Gastroesophageal sphincter (tissue), 3 donors: ENCODE data around the gene SLC35F3.

Source experiments
- POLR2A ChIP-seq, 2 donors: fragments of 450-650 bp; IDR thresholded peaks; one replicate each; pipeline ENCODE4 v1.6.1; 2017; ENCODE audit warnings: antibody characterized with exemption in 2 of 2, mild to moderate bottlenecking in 2 of 2, moderate library complexity in 1 of 2
- POLR2AphosphoS5 ChIP-seq: sonication (generic); formaldehyde crosslinking; IDR thresholded peaks from one replicate; pipeline ENCODE4 v1.6.1; 2017; ENCODE audit warnings: antibody characterized with exemption
- TF ChIP-seq, protein P1 (sequence below), 4 experiments: fragments of 200-600 bp in 2 of 4; fragments of 450-650 bp in 2 of 4; sonication (generic) in 1 of 4; IDR thresholded peaks; one replicate each; pipeline ENCODE4 v1.5.1; 2017 to 2019; ENCODE audit warnings: antibody characterized with exemption in 4 of 4, mild to moderate bottlenecking in 2 of 4, moderate library complexity in 2 of 4

DNA sequence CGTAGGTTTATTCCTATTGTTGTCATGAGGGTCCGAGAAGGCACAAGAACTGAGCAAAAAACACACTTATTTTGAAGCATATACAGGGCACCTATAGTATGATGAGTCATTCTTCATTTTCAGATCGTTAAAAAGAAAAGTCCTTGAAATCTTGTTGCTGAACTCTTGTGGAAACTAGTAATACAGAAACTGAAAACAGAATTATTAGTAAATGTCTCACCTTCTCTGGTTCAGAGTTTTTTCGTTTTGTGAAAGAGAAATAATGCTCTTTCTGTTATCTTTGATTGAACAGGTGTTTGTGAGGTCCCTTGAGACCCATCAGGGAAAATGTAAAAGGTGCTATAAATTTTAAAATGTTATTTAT, 366.7 kb downstream of the SLC35F3 start:
- no peak for TF ChIP-seq POLR2A (IDR thresholded peaks at IDR 0.05)
- no peak for TF ChIP-seq POLR2AphosphoS5
- TF ChIP-seq, protein P1, sequence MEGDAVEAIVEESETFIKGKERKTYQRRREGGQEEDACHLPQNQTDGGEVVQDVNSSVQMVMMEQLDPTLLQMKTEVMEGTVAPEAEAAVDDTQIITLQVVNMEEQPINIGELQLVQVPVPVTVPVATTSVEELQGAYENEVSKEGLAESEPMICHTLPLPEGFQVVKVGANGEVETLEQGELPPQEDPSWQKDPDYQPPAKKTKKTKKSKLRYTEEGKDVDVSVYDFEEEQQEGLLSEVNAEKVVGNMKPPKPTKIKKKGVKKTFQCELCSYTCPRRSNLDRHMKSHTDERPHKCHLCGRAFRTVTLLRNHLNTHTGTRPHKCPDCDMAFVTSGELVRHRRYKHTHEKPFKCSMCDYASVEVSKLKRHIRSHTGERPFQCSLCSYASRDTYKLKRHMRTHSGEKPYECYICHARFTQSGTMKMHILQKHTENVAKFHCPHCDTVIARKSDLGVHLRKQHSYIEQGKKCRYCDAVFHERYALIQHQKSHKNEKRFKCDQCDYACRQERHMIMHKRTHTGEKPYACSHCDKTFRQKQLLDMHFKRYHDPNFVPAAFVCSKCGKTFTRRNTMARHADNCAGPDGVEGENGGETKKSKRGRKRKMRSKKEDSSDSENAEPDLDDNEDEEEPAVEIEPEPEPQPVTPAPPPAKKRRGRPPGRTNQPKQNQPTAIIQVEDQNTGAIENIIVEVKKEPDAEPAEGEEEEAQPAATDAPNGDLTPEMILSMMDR (IDR thresholded peaks at IDR 0.05): no peak
